Stimulated activated memory B cell treated with anti-CD40 and anti-IgM and Interleukin-4, amounts not matched to agents 10 μg/mL and 1 μg/mL and 100 μg/mL, for 72 hours (primary cell): Measurements from ENCODE around the gene TM4SF4.

Source experiments
- ATAC-seq: fragments of 150-1000 bp; cut with Tn5 transposase; 2 replicates; pipeline ENCODE4 v1.10.0; 2021
- H3K27ac Mint-ChIP-seq: one replicate; pipeline ENCODE4 v1.8.0; 2022; ENCODE audit warnings: mild to moderate bottlenecking, mixed read lengths
- H3K27me3 Mint-ChIP-seq: one replicate; pipeline ENCODE4 v1.8.0; 2022; ENCODE audit warnings: mixed read lengths
- H3K36me3 Mint-ChIP-seq: one replicate; pipeline ENCODE4 v1.8.0; 2022; ENCODE audit warnings: mixed read lengths
- H3K4me1 Mint-ChIP-seq: one replicate; pipeline ENCODE4 v1.8.0; 2022; ENCODE audit warnings: mixed read lengths
- H3K4me3 Mint-ChIP-seq: one replicate; pipeline ENCODE4 v1.8.0; 2022; ENCODE audit warnings: mild to moderate bottlenecking, moderate library complexity, mixed read lengths
- H3K9me3 Mint-ChIP-seq: one replicate; pipeline ENCODE4 v1.8.0; 2022; ENCODE audit warnings: mixed read lengths

TM4SF4 gene

DNA sequence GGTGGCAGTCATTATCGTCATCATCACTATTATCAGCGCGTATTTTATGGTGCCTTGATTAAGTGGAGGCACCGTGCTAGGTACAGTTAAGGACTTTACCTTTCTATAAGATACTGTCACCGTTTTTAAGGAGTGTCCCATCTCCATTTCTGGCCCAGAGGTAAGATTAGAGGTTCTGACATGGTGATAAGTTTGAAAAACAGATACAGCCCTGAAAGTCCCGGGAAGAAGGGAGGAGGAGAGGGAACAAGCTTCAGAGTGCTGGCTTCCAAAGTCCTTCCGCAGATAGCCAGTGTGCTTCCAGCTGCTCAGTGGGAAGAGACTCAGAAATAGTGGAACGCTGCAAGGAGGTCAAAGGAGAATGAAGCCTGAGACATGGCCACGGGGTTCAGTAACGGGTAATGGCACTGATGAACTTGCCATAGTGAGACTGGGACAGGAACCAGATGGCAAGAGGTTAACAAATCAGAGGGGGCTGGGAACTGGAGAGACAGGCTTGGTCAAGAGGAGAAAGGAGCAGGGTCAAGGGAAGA is 9.1 kb upstream of the TM4SF4 start:
- H3K27me3 Mint-ChIP-seq = no peaks in the 10 kb centered on the region
- no peak overlapping the region for H3K4me3 Mint-ChIP-seq
- no peak overlapping the region for H3K27ac Mint-ChIP-seq
- ATAC-seq = no peak
- H3K9me3 Mint-ChIP-seq = no peaks in the 10 kb centered on the region
- H3K4me1 Mint-ChIP-seq = no peaks in the 10 kb centered on the region
- H3K36me3 Mint-ChIP-seq = no peaks in the 10 kb centered on the region

DNA sequence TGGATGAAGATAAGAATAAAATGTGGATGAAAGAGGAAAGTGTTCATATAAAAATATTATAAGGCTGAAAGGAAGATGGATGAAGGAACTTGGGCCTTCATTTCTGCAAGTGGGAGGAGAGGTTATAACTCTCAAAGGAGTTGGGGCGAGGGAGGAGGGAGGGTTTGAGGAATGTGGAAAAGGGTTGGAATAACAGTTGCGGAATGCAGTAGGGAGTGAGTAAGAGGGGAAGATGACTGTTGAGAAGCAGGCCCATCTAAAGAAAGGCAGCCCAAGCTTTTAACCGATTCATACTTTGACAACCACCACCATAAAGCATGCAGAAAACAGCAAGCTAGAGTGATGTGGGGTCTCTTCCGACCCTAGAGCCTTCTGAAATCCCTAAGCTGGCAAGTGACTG is 8.3 kb upstream of the TM4SF4 start:
- Mint-ChIP-seq H3K9me3 (no peaks in the 10 kb centered on the region), H3K27ac (no peak overlapping the region), H3K4me1 (no peaks in the 10 kb centered on the region), H3K27me3 (no peaks in the 10 kb centered on the region), H3K4me3 (no peak overlapping the region), H3K36me3 (no peaks in the 10 kb centered on the region)
- ATAC-seq = no peak

DNA sequence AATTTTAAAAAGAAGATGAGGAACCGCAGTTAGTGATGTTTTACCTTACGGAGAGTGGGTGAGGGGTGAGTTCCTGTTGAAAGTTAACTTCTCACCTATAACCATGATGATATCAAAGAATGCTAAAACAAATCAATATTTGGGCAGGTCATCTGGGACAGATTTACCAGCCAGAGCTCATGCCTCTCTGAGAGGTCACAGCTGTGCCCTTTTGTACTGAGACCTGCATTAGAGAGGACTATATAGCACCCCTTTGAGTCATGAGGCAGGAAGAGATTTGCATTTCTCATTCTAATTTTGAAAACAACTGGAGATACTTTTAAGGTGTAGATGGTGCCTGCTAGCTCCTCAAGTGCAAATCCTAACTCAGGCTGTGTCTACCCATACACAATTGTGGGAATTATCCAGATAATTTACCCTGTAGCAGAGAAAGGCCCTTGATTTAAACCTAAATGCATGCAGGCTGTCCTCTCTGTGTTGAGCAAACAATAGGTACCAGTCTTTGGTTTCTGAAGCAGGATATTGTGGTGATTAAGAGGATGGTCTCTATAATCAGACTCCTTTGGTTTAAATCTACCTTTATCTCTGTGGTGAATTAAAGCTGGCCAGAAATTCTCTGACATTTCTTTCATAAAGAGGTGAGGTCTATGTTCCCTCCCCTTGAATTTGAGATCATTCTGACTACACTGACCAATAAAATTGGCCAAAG is 5.8 kb upstream of the TM4SF4 start:
- no peaks in the 10 kb centered on the region for H3K36me3 Mint-ChIP-seq
- H3K27me3 Mint-ChIP-seq = no peaks in the 10 kb centered on the region
- H3K4me3 Mint-ChIP-seq = no peak overlapping the region
- no peaks in the 10 kb centered on the region for H3K4me1 Mint-ChIP-seq
- no peak for ATAC-seq
- H3K9me3 Mint-ChIP-seq = no peaks in the 10 kb centered on the region
- no peak overlapping the region for H3K27ac Mint-ChIP-seq

DNA sequence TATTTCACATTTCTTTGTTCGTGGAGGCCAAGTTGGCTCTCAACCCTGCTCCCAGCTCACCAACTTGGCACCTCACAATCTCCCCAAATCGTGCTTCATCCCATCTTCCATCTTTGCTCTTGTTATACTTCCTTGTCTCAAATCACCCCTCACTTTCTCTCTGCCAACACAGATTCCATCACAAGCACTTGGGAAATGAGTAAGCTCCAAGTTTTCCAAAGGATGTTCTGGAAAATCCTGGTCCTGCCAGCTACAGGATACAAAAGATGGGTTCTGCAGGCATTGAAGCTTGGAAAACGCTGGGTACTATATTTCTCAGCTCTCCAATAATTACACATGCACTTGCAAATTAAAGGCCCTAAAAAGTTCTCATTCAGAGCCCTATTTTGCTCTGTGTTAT is 4.1 kb upstream of the TM4SF4 start:
- no peak for ATAC-seq
- H3K36me3 Mint-ChIP-seq = no peaks in the 10 kb centered on the region

DNA sequence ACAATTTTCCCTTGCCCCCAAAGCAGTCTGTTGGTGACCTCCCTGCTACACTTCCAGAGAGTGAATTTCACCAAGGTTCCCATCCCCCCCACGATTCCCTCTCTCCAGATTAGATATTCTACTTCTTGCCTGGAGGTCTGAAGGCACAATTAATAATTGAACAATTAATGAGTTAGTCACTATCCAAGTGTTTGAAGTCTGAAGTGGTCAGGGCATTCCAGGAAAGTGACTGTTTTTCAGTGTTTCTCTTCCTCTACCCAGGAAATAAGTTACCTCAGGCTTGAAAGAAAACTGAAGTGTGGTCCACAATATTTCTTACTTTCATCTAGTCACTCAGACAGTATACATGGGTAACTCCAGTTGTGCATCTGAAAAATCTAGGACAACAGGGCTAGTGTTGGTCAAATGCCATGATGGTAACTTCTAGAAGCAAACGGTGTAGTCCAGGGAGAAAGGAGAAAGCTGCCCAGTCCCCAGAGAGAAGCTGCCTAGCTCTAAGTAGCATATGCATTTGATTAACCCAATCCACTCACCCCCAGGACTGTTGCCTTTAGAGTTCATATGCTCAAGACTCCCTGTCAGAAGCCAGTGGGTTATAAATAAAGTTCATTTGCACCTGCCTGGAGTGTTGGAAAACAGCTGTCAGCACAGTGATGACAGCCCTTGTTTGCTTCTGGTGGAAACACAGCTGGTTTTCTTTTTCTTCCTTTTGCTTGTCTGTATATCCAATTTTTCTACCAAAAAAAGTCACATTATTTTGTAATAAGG is 2.3 kb upstream of the TM4SF4 start:
- Mint-ChIP-seq H3K4me3 (no peak overlapping the region), H3K27ac (no peak overlapping the region), H3K4me1 (no peaks in the 10 kb centered on the region), H3K9me3 (no peaks in the 10 kb centered on the region), H3K27me3 (peaks cover 7% of the 10 kb centered on the region), H3K36me3 (no peaks in the 10 kb centered on the region)
- ATAC-seq = no peak

More for the DNA sequence above, 4.1 kb upstream of the TM4SF4 start:
- H3K4me1 Mint-ChIP-seq = no peaks in the 10 kb centered on the region
- no peak overlapping the region for H3K4me3 Mint-ChIP-seq
- no peak overlapping the region for H3K27ac Mint-ChIP-seq
- H3K27me3 Mint-ChIP-seq = no peaks in the 10 kb centered on the region
- no peaks in the 10 kb centered on the region for H3K9me3 Mint-ChIP-seq

DNA sequence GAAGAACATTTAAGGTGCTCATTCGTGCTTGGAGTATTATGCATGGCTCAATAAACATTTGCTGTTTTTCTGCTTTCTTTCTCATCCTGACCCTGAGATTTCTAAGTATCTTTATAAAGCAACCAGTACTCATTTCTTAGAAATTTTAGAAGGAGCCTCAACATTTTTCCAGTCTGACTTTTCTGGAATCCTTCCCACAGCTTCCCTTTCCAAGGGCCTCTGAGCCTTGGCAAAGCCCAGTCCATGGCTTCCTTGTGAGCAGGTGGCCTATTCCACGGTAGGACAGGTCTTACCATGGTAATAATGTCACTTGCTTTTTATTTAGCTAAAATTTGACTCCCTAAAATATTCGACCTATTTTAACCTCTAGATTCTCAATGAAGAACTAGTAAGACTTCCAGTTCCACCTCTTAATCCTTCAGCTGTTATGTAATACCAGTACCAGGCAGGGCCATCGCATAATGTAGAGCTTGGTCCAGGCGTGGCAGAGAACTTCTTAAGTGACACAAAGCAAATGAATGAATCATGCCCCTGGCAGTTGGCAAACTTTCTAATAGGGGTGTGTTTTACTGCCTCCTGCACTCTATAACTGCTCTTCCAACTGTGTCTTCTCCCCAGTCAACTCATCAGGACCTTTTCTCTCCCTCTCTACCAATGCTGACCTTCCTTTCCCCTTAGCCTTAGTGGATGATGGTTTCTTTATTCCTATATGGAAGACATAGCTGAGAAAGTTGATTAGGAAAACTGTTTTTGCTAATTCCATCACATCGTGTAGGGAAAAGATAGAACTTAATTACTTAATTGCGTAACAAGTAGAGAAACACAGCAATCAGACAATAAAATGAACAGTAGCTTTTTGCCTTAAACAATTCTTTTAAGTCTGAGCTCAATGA is 894 bp upstream of the TM4SF4 start:
- no peaks in the 10 kb centered on the region for H3K4me1 Mint-ChIP-seq
- H3K27ac Mint-ChIP-seq = no peak overlapping the region
- no peaks in the 10 kb centered on the region for H3K9me3 Mint-ChIP-seq
- no peaks in the 10 kb centered on the region for H3K36me3 Mint-ChIP-seq
- H3K27me3 Mint-ChIP-seq = peaks cover 7% of the 10 kb centered on the region
- no peak for ATAC-seq
- no peak overlapping the region for H3K4me3 Mint-ChIP-seq

DNA sequence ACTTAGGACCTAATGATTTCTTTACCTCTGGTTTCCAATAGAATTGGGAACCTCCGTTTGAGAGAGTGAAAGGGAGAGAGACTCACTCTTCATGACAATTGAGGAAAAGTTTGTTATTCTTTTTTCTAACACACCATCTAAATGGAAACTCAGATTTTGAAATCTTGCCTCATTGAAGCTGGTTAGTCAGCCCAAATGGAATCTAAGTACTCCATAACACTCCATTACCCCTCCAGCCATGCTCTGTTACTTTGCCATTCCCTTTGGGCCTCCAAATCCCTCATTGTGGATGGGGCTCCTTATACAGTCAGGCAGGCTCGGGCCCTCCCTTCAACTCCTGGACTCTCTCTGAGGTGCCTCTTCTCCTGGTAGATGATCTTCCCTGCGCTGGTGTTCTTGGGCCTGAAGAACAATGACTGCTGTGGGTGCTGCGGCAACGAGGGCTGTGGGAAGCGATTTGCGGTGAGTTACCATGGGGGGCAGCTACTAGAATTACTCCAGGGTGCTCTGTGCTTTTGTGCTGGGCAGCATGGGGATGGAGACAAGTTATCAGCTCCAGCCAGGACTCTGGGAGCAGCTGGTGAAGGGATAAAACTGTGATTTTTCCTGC is 1.1 kb downstream of the TM4SF4 start:
- no peaks in the 10 kb centered on the region for H3K9me3 Mint-ChIP-seq
- no peaks in the 10 kb centered on the region for H3K4me1 Mint-ChIP-seq
- no peak for ATAC-seq
- no peak overlapping the region for H3K27ac Mint-ChIP-seq
- H3K27me3 Mint-ChIP-seq = peaks cover 7% of the 10 kb centered on the region
- H3K36me3 Mint-ChIP-seq = no peaks in the 10 kb centered on the region
- no peak overlapping the region for H3K4me3 Mint-ChIP-seq

DNA sequence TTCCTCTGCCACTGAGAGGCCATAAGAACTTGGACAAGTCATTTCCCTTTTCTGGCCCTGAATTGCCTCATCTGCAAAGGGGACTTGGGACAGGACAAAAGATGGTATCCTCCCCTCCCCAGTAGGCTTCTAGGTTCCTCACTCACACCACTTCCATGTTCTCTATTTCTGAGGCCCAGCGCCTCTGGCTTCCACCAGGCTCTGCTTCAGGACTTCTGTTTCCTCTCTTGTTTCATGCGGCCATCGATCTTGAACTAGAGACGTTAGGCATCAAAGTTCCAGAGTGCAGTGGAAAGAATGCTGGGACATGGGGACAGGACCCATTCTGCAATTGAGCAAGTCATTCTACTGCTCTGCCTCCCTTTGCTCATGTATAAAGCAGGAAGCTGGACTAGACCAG is 1.7 kb downstream of the TM4SF4 start:
- Mint-ChIP-seq H3K4me3 (no peak overlapping the region), H3K27ac (no peak overlapping the region), H3K36me3 (no peaks in the 10 kb centered on the region), H3K9me3 (no peaks in the 10 kb centered on the region), H3K4me1 (no peaks in the 10 kb centered on the region), H3K27me3 (peaks cover 7% of the 10 kb centered on the region)
- ATAC-seq = no peak

DNA sequence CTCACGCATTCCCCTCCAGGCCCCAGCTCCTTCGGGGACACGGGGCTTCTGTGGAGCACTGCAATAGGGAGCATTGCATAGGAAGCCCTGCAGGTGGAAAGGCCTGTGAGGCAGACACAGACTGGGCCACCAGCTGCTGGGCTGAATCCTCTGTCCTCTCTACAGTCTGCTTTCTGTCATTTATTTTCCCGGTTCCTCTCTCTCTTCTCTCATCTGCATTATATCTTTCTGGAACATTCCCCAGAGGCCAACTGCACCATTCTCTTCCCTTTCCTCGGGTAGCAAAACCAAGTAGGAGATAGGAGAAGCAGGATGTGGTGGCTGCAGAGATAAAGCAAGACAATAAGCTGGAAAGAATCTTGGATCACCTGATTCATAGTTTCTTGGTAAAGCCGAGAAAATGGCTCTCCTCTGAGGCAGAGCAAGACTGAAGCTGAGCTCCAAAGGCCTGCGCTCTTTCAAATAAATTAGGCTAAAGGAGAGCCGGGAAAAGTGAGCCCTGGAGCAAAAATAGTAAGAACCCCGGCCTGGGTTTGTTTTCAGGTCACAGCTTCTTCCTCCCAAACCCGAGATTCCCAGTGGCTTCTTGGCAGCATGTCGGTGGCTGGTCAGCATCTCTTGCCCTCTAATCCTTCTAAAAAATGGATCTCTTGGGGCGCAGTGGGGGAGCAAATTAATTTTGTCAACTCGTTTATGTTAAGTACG is 5.3 kb downstream of the TM4SF4 start:
- Mint-ChIP-seq H3K36me3 (no peaks in the 10 kb centered on the region), H3K4me1 (no peaks in the 10 kb centered on the region), H3K9me3 (no peaks in the 10 kb centered on the region), H3K27me3 (peaks cover 7% of the 10 kb centered on the region), H3K4me3 (no peak overlapping the region), H3K27ac (no peak overlapping the region)
- ATAC-seq = no peak

DNA sequence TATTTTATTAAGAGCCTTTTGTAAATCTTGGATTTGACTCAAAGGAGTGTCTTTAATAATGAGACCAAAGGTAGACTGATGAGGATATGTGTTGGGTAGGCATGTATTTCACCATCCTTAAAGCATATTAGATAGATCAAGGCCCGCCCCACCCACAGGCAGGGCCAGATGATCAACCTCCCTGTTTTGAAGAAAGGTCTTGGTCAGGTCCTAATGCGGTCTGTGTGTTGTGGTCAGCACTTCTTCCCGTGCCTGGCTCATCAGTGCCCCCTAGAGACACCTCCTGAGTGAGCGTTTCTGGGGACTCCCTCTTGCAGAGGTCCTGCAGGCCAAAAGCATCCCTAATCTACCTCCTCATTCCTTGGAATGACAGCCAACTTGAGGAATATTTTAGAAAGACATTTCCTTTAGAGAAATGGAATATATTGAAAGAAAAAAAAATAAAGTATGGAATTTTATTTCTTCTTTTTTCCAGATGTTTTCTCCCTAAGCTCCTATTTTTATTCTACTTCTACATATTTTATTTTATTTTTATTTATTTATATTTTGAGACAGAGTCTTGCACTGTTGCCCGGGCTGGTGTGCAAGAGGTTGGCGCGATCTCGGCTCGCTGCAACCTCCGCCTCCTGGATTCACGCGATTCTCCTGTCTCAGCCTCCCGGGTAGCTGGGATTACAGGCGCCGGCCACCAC is 6.0 kb downstream of the TM4SF4 start:
- Mint-ChIP-seq H3K27me3 (peaks cover 7% of the 10 kb centered on the region), H3K4me3 (no peak overlapping the region), H3K27ac (no peak overlapping the region), H3K4me1 (no peaks in the 10 kb centered on the region), H3K9me3 (no peaks in the 10 kb centered on the region), H3K36me3 (no peaks in the 10 kb centered on the region)
- peak; percentile 68 for ATAC-seq

DNA sequence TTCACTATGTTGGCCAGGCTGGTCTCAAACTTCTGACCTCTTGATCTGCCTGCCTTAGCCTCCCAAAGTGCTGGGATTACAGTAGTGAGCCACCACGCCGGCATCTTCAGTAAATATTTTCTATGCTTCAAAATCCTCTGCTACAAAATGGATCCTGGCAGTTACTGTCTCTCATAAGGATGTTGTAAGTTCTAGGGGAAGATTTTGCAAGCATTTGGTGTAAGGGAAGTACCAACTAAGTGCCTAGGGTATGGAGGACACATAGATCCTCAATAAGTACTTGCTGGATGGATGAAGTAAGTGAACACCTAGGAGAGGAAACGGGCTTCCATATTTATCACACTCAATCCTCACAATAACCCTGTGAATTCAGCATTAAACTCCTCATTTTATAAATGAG is 6.6 kb downstream of the TM4SF4 start:
- no peak overlapping the region for H3K4me3 Mint-ChIP-seq

DNA sequence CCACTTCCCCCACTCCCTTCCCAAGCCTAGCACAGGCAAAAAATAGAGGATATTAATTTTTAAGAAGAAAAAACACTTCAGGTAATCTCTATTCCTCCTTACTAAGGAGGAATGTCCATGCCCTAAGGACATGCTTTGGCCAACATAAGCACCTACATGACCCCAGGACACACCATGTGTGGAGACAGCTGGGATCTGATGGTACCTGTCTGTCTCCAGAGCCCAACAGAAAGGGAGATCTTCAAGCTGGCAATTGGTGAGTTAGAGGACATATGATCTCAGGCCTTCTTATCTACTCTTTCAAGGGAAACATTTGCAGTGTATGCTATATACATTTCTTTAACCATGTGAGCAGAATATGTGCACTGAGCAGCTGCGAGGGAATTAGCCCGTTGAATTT is 7.0 kb downstream of the TM4SF4 start:
- Mint-ChIP-seq H3K27me3 (peaks cover 6% of the 10 kb centered on the region), H3K27ac (no peak overlapping the region), H3K4me3 (no peak overlapping the region), H3K36me3 (no peaks in the 10 kb centered on the region), H3K4me1 (no peaks in the 10 kb centered on the region), H3K9me3 (no peaks in the 10 kb centered on the region)
- ATAC-seq = no peak

More for the DNA sequence above, 6.6 kb downstream of the TM4SF4 start:
- H3K27ac Mint-ChIP-seq = no peak overlapping the region
- ATAC-seq = no peak
- no peaks in the 10 kb centered on the region for H3K9me3 Mint-ChIP-seq
- no peaks in the 10 kb centered on the region for H3K36me3 Mint-ChIP-seq
- peaks cover 7% of the 10 kb centered on the region for H3K27me3 Mint-ChIP-seq
- H3K4me1 Mint-ChIP-seq = no peaks in the 10 kb centered on the region

DNA sequence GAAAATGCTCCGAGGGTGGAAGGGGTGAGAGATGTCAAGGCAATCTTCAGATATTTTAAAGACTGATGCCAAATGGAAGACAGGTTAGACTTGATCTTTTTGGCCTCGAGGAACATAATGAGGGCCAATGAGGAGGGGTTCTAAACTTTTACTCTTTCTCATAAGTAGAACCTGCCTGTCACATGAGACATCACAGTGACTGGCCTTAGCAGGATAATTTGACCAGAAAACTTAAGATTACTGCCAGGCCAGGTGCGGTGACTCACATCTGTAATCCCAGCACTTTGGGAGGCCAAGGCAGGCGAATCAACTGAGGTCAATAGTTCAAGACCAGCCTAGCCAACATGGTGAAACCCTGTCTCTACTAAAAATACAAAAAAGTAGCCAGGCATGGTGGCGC is 12.2 kb downstream of the TM4SF4 start:
- no peak for ATAC-seq
- no peak overlapping the region for H3K4me3 Mint-ChIP-seq
- H3K36me3 Mint-ChIP-seq = no peaks in the 10 kb centered on the region
- peaks cover 4% of the 10 kb centered on the region for H3K27me3 Mint-ChIP-seq
- no peak overlapping the region for H3K27ac Mint-ChIP-seq
- H3K4me1 Mint-ChIP-seq = no peaks in the 10 kb centered on the region
- no peaks in the 10 kb centered on the region for H3K9me3 Mint-ChIP-seq

DNA sequence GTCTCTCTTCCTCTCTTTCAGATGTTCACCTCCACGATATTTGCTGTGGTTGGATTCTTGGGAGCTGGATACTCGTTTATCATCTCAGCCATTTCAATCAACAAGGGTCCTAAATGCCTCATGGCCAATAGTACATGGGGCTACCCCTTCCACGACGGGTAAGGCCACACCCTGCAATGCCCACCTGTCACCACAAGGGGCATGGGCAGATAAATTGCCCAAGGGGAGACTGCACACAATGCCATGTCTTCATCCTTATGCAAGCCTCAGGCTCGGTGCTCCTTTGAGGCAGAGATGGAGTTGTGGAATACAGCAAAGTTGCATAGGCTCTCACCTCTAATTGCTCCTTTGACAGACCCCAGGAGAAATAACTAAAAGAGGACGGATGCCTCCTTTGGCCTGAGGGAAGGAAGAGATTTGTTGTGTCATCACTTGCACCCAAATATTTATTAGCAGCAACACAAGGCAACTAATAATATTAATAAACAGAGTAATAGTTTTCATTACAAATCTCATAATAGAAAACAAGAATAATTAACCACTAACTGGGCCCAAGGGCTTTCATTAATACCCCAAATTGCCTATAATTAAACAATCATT is 13.2 kb downstream of the TM4SF4 start:
- no peak for ATAC-seq
- H3K4me3 Mint-ChIP-seq = no peak overlapping the region
- no peaks in the 10 kb centered on the region for H3K9me3 Mint-ChIP-seq
- peaks cover 8% of the 10 kb centered on the region for H3K27me3 Mint-ChIP-seq
- H3K36me3 Mint-ChIP-seq = no peaks in the 10 kb centered on the region
- H3K4me1 Mint-ChIP-seq = no peaks in the 10 kb centered on the region
- no peak overlapping the region for H3K27ac Mint-ChIP-seq
